ENCODE measurements around the gene MBD3L5.

MBD3L5 gene

GRCh38 chr19:7076151-7076550 is 45.8 kb downstream of the MBD3L5 start:
- no peak overlapping the region for H3K4me3 ChIP-seq (ENCODE audit: low read length)
- H3K4me1 ChIP-seq (ENCODE audit: control insufficient read depth, insufficient read depth, low read length): no peaks in the 10 kb centered on the region
- H3K27ac ChIP-seq (ENCODE audit: low read depth, low read length): no peak overlapping the region
- H3K27me3 ChIP-seq (ENCODE audit: control insufficient read depth, insufficient read depth, low read length): no peaks in the 10 kb centered on the region
- H3K36me3 ChIP-seq (ENCODE audit: control insufficient read depth, insufficient read depth, low read length): peaks cover 71% of the 10 kb centered on the region
- no peak overlapping the region for H3K9ac ChIP-seq (ENCODE audit: low read length)

DNA sequence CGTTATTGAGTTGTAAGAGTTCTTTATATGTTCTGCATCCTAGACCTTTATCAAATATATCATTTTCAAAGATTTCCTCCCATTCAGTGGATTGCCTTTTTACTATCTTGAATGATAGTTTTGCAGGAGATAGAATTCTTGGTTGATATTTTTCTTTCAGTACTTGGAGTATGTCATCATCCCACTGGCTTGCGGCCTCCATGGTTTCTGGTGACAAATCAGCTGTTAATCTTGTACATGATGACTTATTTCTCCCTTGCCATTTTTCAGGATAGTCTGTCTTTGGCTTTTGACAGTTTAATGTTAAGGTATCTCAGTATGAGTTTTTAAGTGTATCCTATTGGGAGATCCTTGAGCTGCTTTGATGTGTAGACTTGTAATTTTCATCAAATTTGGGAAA is 47.6 kb downstream of the MBD3L5 start:
- Histone ChIP-seq H3K27me3 (ENCODE audit: control insufficient read depth, insufficient read depth, low read length) (no peaks in the 10 kb centered on the region), H3K4me1 (ENCODE audit: control insufficient read depth, insufficient read depth, low read length) (no peaks in the 10 kb centered on the region), H3K4me3 (ENCODE audit: low read length) (no peak overlapping the region), H3K27ac (ENCODE audit: low read depth, low read length) (no peak overlapping the region), H3K9ac (ENCODE audit: low read length) (no peak overlapping the region), H3K36me3 (ENCODE audit: control insufficient read depth, insufficient read depth, low read length) (peaks cover 80% of the 10 kb centered on the region)

Measured in rectal smooth muscle tissue (tissue), 1 donor.